HepG2 (cell line): ENCODE measurements around the gene RAB2B. TPM values are rescaled to one million over a fixed set of nuclear protein-coding genes. Genes with fewer than 3 reads are reported as not detected.
A peak's percentile ranks its signal among the peaks of the same experiment; 100 is the strongest.

Experiments used
- FOXJ3 ChIP-seq: sonication (generic); formaldehyde crosslinking; IDR thresholded peaks from 2 replicates; pipeline ENCODE4 v1.4.0; 2020; ENCODE audit warnings: missing genetic modification reagents, mild to moderate bottlenecking, borderline replicate concordance
- HMG20B ChIP-seq: conservative IDR thresholded peaks from 2 replicates; pipeline ENCODE4 v1.6.1; 2016; ENCODE audit warnings: missing genetic modification reagents, missing compliant biosample characterization
- KDM4B ChIP-seq: sonication (generic); formaldehyde crosslinking; IDR thresholded peaks from 2 replicates; pipeline ENCODE4 v1.4.0; 2020; ENCODE audit warnings: missing genetic modification reagents
- MAFG ChIP-seq: sonication (generic); formaldehyde crosslinking; IDR thresholded peaks from 2 replicates; pipeline ENCODE4 v1.5.1; 2020; ENCODE audit warnings: mild to moderate bottlenecking, missing genetic modification reagents
- MLLT10 ChIP-seq: sonication (generic); formaldehyde crosslinking; IDR thresholded peaks from 2 replicates; pipeline ENCODE4 v1.4.0; 2020; ENCODE audit warnings: missing genetic modification reagents
- NFE2L1 ChIP-seq: sonication (generic); formaldehyde crosslinking; IDR thresholded peaks from 2 replicates; pipeline ENCODE4 v1.4.0; 2020; ENCODE audit warnings: missing genetic modification reagents, mild to moderate bottlenecking, borderline replicate concordance
- PCBP2 ChIP-seq: fragments of 200-400 bp; formaldehyde crosslinking; optimal IDR thresholded peaks from 2 replicates; pipeline ENCODE3; 2018; ENCODE audit warnings: low read length, low read depth; ENCODE audit not compliant: poor library complexity, severe bottlenecking
- YEATS4 ChIP-seq: sonication (generic); formaldehyde crosslinking; IDR thresholded peaks from 2 replicates; pipeline ENCODE4 v1.4.0; 2020; ENCODE audit warnings: missing genetic modification reagents, borderline replicate concordance
- ZFP62 ChIP-seq: sonication (generic); formaldehyde crosslinking; IDR thresholded peaks from 2 replicates; pipeline ENCODE4 v1.4.0; 2020; ENCODE audit warnings: missing genetic modification reagents
- ZNF816 ChIP-seq: sonication (generic); formaldehyde crosslinking; IDR thresholded peaks from 2 replicates; pipeline ENCODE4 v1.8.0; 2022; ENCODE audit warnings: missing genetic modification reagents, mild to moderate bottlenecking, borderline replicate concordance
- polyA plus RNA-seq, 8 experiments: library from polyadenylated mRNA; depleted of rRNA in 3 of 8; stranded (reverse) in 7 of 8; unstranded in 1 of 8; fragments of >200 nt; fragmentation: Illumina TruSeq in 4 of 8; extraction: Trizol in 4 of 8; gene quantifications; 2 replicates each; pipeline versions ENCODE4 v1.2.1 to v1.2.3, GENCODE V29; 2011 to 2016; ENCODE audit warnings: low read depth in 4 of 8, missing spikeins in 1 of 8, mixed read lengths in 1 of 8; ENCODE audit not compliant: insufficient read depth in 1 of 8
- total RNA-seq, 5 experiments: library from RNA; depleted of rRNA; stranded (reverse); fragments of >200 nt; fragmentation: Illumina TruSeq; extraction: Trizol; gene quantifications; 2 replicates each; pipeline ENCODE4 v1.2.3, GENCODE V29; 2016; ENCODE audit warnings: low read depth in 1 of 5
- TF ChIP-seq, protein P1 (sequence below): sonication (generic); formaldehyde crosslinking; IDR thresholded peaks from 2 replicates; pipeline ENCODE4 v1.5.0; 2020; ENCODE audit warnings: missing genetic modification reagents
- TF ChIP-seq, protein P2 (sequence below): IDR thresholded peaks from 2 replicates; pipeline ENCODE4 v1.6.1; 2016; ENCODE audit warnings: missing compliant biosample characterization, missing genetic modification reagents, borderline replicate concordance
- TF ChIP-seq, protein P3 (sequence below): sonication (generic); formaldehyde crosslinking; conservative IDR thresholded peaks from 2 replicates; pipeline ENCODE4 v1.5.0; 2020; ENCODE audit warnings: missing genetic modification reagents
- TF ChIP-seq, protein P4 (sequence below): sonication (generic); formaldehyde crosslinking; IDR thresholded peaks from 2 replicates; pipeline ENCODE4 v1.4.0; 2020; ENCODE audit warnings: missing genetic modification reagents, borderline replicate concordance
- TF ChIP-seq, protein P5 (sequence below): sonication (generic); formaldehyde crosslinking; IDR thresholded peaks from 2 replicates; pipeline ENCODE4 v1.5.0; 2020; ENCODE audit warnings: missing genetic modification reagents
- TF ChIP-seq, protein P6 (sequence below): sonication (generic); formaldehyde crosslinking; IDR thresholded peaks from 2 replicates; pipeline ENCODE4; 2020; ENCODE audit warnings: missing genetic modification reagents, mild to moderate bottlenecking, borderline replicate concordance

The RAB2B gene
- total and polyA plus RNA-seq, 2 of the 13 experiments (the other 11 are each of a cell fraction or from before 2014, with no cell fraction given): 36.0 to 60.6 TPM

DNA sequence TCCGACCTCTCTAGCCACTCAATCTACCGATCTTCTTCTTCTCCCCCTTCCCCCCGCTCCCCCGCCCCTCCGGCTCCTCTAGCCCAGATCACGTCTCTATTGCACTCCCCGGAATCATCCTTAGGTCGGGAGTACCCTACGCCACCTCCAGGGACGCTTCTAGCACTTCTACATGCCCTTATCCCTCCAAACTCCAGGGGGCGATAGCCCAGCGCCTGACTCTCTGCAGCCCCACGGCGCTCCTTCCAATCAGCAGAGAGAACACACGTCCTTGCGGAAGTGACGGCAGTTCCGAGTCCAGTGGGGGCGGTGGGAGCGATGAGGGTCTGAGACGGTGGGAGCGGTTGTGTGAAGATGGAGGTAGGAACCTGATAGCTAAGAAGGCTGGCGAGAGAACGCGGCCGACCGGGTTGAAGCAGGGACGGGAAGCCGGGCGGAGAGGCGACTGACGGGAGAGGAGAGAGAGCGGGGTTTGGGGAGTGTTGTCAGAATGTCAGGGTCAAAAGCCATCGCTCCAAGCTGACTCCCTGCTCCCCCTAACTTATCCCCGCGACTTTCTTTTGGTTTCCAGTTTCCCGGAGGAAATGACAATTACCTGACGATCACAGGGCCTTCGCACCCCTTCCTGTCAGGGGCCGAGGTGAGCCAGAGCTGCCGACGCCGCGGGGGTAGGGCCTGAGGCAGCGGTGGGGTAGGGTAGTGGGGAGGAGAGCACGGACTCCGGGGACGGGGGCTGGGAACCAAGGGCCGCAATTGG lies at the start of gene RAB2B, which contains the start of gene TOX4 (continued):
- TF ChIP-seq, protein P1, sequence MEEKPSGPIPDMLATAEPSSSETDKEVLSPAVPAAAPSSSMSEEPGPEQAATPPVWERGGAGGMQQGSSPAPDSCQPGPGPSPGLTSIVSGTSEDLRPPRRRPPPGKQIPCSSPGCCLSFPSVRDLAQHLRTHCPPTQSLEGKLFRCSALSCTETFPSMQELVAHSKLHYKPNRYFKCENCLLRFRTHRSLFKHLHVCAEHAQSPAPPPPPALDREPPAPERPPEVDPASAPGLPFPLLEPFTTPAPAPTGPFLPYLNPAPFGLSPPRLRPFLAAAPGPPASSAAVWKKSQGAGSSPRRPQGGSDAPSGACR: peak; percentile 90; the same call in 1 of the 2 replicates
- TF ChIP-seq MAFG (CRISPR knock-in tag): no peak
- TF ChIP-seq KDM4B (CRISPR knock-in tag): peak; percentile 43; the same call in 1 of the 2 replicates
- 0 out of 2 replicates have a peak, but pooled peaks have one; percentile 81 for TF ChIP-seq NFE2L1 (CRISPR knock-in tag)
- TF ChIP-seq, protein P2, sequence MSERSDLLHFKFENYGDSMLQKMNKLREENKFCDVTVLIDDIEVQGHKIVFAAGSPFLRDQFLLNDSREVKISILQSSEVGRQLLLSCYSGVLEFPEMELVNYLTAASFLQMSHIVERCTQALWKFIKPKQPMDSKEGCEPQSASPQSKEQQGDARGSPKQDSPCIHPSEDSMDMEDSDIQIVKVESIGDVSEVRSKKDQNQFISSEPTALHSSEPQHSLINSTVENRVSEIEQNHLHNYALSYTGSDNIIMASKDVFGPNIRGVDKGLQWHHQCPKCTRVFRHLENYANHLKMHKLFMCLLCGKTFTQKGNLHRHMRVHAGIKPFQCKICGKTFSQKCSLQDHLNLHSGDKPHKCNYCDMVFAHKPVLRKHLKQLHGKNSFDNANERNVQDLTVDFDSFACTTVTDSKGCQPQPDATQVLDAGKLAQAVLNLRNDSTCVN (CRISPR knock-in tag): 0 out of 2 replicates have a peak, but pooled peaks have one; percentile 17
- TF ChIP-seq, protein P3, sequence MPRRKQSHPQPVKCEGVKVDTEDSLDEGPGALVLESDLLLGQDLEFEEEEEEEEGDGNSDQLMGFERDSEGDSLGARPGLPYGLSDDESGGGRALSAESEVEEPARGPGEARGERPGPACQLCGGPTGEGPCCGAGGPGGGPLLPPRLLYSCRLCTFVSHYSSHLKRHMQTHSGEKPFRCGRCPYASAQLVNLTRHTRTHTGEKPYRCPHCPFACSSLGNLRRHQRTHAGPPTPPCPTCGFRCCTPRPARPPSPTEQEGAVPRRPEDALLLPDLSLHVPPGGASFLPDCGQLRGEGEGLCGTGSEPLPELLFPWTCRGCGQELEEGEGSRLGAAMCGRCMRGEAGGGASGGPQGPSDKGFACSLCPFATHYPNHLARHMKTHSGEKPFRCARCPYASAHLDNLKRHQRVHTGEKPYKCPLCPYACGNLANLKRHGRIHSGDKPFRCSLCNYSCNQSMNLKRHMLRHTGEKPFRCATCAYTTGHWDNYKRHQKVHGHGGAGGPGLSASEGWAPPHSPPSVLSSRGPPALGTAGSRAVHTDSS: 0 out of 2 replicates have a peak, but pooled peaks have one; percentile 63
- no peak for TF ChIP-seq ZFP62
- peak; percentile 55; the same call in 1 of the 2 replicates for TF ChIP-seq FOXJ3 (CRISPR knock-in tag)
- TF ChIP-seq, protein P4, sequence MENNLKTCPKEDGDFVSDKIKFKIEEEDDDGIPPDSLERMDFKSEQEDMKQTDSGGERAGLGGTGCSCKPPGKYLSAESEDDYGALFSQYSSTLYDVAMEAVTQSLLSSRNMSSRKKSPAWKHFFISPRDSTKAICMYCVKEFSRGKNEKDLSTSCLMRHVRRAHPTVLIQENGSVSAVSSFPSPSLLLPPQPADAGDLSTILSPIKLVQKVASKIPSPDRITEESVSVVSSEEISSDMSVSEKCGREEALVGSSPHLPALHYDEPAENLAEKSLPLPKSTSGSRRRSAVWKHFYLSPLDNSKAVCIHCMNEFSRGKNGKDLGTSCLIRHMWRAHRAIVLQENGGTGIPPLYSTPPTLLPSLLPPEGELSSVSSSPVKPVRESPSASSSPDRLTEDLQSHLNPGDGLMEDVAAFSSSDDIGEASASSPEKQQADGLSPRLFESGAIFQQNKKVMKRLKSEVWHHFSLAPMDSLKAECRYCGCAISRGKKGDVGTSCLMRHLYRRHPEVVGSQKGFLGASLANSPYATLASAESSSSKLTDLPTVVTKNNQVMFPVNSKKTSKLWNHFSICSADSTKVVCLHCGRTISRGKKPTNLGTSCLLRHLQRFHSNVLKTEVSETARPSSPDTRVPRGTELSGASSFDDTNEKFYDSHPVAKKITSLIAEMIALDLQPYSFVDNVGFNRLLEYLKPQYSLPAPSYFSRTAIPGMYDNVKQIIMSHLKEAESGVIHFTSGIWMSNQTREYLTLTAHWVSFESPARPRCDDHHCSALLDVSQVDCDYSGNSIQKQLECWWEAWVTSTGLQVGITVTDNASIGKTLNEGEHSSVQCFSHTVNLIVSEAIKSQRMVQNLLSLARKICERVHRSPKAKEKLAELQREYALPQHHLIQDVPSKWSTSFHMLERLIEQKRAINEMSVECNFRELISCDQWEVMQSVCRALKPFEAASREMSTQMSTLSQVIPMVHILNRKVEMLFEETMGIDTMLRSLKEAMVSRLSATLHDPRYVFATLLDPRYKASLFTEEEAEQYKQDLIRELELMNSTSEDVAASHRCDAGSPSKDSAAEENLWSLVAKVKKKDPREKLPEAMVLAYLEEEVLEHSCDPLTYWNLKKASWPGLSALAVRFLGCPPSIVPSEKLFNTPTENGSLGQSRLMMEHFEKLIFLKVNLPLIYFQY (CRISPR knock-in tag): no peak; the same call in 1 of the 2 replicates
- TF ChIP-seq, protein P5, sequence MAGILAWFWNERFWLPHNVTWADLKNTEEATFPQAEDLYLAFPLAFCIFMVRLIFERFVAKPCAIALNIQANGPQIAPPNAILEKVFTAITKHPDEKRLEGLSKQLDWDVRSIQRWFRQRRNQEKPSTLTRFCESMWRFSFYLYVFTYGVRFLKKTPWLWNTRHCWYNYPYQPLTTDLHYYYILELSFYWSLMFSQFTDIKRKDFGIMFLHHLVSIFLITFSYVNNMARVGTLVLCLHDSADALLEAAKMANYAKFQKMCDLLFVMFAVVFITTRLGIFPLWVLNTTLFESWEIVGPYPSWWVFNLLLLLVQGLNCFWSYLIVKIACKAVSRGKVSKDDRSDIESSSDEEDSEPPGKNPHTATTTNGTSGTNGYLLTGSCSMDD (CRISPR knock-in tag): no peak
- TF ChIP-seq YEATS4: peak; percentile 74
- no peak for TF ChIP-seq ZNF816 (CRISPR knock-in tag)
- TF ChIP-seq, protein P6, sequence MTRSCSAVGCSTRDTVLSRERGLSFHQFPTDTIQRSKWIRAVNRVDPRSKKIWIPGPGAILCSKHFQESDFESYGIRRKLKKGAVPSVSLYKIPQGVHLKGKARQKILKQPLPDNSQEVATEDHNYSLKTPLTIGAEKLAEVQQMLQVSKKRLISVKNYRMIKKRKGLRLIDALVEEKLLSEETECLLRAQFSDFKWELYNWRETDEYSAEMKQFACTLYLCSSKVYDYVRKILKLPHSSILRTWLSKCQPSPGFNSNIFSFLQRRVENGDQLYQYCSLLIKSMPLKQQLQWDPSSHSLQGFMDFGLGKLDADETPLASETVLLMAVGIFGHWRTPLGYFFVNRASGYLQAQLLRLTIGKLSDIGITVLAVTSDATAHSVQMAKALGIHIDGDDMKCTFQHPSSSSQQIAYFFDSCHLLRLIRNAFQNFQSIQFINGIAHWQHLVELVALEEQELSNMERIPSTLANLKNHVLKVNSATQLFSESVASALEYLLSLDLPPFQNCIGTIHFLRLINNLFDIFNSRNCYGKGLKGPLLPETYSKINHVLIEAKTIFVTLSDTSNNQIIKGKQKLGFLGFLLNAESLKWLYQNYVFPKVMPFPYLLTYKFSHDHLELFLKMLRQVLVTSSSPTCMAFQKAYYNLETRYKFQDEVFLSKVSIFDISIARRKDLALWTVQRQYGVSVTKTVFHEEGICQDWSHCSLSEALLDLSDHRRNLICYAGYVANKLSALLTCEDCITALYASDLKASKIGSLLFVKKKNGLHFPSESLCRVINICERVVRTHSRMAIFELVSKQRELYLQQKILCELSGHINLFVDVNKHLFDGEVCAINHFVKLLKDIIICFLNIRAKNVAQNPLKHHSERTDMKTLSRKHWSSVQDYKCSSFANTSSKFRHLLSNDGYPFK (CRISPR knock-in tag): peak; percentile 96
- no peak for TF ChIP-seq PCBP2
- peak; percentile 37; the same call in 1 of the 2 replicates for TF ChIP-seq HMG20B (CRISPR knock-in tag)
- no peak for TF ChIP-seq MLLT10 (CRISPR knock-in tag)
